GM19438 (cell line): ENCODE measurements around the gene EFNB1.

Experiments used
- ATAC-seq: cut with Tn5 transposase; IDR thresholded peaks from one replicate; pipeline ENCODE4 v1.9.1; 2021; ENCODE audit warnings: low read depth; ENCODE audit not compliant: unreplicated experiment

The EFNB1 gene

GRCh38 chrX:68878977-68879645, 50.3 kb downstream of the EFNB1 start:
- no peak for ATAC-seq

- no peak for ATAC-seq
These were observed 52.2 kb downstream of the EFNB1 start for GRCh38 chrX:68880846-68881552.

GRCh38 chrX:68881911-68882310, 53.1 kb downstream of the EFNB1 start:
- no peak for ATAC-seq

GRCh38 chrX:68883800-68884199, 55.0 kb downstream of the EFNB1 start:
- ATAC-seq = no peak

GRCh38 chrX:68889249-68889648, 60.4 kb downstream of the EFNB1 start:
- ATAC-seq = no peak
